ENCODE measurements around the gene MAGEC3.
"Not testable (repeated sequence)": the region's sequence is repeated elsewhere in the genome, so short reads cannot be mapped to it uniquely, and the experiment has no call there.

Gene MAGEC3, protein sequence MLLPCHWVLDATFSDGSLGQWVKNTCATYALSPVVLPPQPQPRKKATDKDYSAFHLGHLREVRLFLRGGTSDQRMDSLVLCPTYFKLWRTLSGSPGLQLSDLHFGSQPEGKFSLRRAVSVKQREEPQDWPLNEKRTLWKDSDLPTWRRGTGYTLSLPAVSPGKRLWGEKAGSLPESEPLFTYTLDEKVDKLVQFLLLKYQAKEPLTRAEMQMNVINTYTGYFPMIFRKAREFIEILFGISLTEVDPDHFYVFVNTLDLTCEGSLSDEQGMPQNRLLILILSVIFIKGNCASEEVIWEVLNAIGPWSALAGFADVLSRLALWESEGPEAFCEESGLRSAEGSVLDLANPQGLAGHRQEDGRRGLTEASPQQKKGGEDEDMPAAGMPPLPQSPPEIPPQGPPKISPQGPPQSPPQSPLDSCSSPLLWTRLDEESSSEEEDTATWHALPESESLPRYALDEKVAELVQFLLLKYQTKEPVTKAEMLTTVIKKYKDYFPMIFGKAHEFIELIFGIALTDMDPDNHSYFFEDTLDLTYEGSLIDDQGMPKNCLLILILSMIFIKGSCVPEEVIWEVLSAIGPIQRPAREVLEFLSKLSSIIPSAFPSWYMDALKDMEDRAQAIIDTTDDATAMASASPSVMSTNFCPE

DNA sequence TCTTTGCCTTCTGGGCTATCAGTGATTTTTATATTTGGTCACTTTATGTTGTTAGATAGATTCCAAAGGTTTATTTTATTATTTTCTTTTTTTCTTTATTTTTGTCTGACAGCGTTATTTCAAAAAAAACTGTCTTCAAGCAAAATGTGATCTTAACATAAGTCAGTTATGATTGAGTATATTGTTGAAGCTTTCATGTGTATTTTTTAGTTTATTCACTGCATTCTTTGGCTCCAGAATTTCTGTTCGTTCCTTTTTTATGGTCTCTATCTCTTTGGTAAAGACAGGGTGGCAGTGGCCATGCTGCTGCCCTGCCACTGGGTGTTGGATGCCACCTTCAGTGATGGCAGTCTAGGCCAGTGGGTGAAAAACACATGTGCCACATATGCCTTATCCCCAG lies at the start of gene MAGEC3:
Gene MAGEC3 (plus strand): TSS at position 301 of the 400 bp plus-strand sequence. CDS start 0 bp downstream, at position 301.
- DNase-seq (ENCODE audit: insufficient read length, low spot score) (no peak), FAIRE-seq (no peak)
- no peak for TF ChIP-seq POLR2A (IDR thresholded peaks at IDR 0.05; ENCODE audit: low read depth, low read length)

DNA sequence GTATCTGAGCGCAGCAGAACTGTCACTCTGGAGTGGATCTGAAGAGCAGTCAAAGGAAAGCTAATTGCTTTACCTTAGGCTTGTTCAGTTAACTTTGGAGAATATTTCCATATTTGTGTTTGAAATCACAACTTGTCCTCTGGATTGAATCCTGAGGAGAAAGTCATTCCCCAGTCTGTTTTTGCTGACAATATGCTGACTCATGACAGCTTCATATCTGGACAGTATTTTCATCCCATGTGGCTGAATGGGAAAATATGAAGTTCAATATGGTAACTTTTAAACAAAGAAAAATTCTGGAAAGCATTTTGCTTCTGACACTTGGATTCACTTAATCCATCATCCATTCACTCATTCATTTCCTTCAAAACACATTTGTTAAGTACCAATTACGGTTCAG lies 46.3 kb upstream of the MAGEC3 start:
- FAIRE-seq (peak; percentile 23), DNase-seq (ENCODE audit: insufficient read length, low spot score) (no peak)
- TF ChIP-seq POLR2A (IDR thresholded peaks at IDR 0.05; ENCODE audit: low read depth, low read length), result no peak

GRCh38 chrX:141811438-141811837 lies 26.7 kb upstream of the MAGEC3 start:
- no peak for FAIRE-seq
- no peak for DNase-seq (ENCODE audit: insufficient read length, low spot score)
- no peak for TF ChIP-seq POLR2A (IDR thresholded peaks at IDR 0.05; ENCODE audit: low read depth, low read length)

- DNase-seq (ENCODE audit: insufficient read length, low spot score) (no peak), FAIRE-seq (no peak)
- TF ChIP-seq POLR2A (IDR thresholded peaks at IDR 0.05; ENCODE audit: low read depth, low read length), result no peak
Measured at GRCh38 chrX:141814213-141814857, 23.8 kb upstream of the MAGEC3 start.

GRCh38 chrX:141815904-141816303 lies 22.2 kb upstream of the MAGEC3 start:
- DNase-seq (ENCODE audit: insufficient read length, low spot score) (no peak), FAIRE-seq (no peak)
- no peak for TF ChIP-seq POLR2A (IDR thresholded peaks at IDR 0.05; ENCODE audit: low read depth, low read length)

DNA sequence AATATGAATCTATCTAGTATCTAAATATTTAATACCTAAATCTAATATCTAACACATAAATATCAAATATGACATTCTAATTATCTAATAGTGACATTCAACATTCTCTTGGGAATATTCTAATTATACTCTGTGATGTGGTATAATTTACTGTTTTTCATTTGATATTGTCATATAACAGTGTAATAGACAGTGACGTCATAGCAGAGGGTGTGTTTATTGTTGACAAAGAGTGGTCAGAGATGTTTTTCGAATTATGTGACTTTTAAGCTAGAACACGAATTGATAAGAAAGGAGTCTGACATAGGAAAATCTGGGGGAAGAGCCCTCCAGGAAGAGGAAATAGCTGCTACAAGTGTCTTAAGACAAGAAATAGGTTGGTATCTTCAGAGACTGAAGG lies 5.9 kb upstream of the MAGEC3 start:
- FAIRE-seq, result no peak
- no peak for TF ChIP-seq POLR2A (IDR thresholded peaks at IDR 0.05; ENCODE audit: low read depth, low read length)

GRCh38 chrX:141839856-141840255 lies 1.7 kb downstream of the MAGEC3 start:
- no peak for FAIRE-seq
- DNase-seq (ENCODE audit: insufficient read length, low spot score), result no peak
- TF ChIP-seq POLR2A (IDR thresholded peaks at IDR 0.05; ENCODE audit: low read depth, low read length), result no peak

More for the DNA sequence above, 5.9 kb upstream of the MAGEC3 start:
- no peak for DNase-seq (ENCODE audit: insufficient read length, low spot score)

- FAIRE-seq, result no peak
- TF ChIP-seq POLR2A (IDR thresholded peaks at IDR 0.05; ENCODE audit: low read depth, low read length), result no peak
- no peak for DNase-seq (ENCODE audit: insufficient read length, low spot score)
Measured at GRCh38 chrX:141857479-141857878, 19.4 kb downstream of the MAGEC3 start.

DNA sequence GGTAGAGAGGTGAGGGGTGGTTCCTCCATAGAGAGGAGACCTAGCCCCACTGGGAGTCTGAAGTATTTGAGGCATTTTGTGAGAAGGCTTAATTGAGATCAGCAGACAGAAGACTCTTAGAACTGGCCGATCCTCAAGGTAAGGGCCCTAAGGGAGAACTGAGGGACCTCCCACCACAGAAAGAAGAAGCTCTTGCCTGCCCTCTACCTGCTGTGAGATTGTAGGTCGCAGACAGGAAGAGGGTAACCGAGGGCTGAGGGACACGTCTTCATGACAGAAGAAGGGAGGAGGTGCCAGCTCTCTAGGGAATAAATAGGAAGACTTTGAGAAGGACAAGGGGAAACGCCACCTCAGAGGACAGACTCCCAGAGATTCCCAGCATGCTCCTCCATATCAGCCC lies 41.5 kb downstream of the MAGEC3 start:
- no peak for TF ChIP-seq POLR2A (IDR thresholded peaks at IDR 0.05; ENCODE audit: low read depth, low read length)
- DNase-seq (ENCODE audit: insufficient read length, low spot score) (no peak), FAIRE-seq (no peak)

DNA sequence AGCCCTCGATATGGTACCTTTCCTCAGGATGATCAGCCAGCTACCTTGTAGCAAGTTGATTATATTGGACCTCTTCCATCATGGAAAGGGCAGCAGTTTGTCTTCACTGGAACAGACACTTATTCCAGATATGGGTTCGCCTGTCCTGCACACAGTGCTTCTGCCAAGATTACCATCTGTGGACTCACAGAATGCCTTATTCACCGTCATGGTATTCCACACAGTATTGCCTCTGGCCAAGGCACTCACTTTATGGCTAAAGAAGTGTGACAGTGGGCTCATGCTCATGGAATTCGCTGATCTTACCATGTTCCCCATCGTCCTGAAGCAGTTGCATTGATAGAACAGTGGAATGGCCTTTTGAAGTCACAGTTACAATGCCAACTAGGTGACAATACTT lies 50.7 kb downstream of the MAGEC3 start:
- FAIRE-seq; DNase-seq (ENCODE audit: insufficient read length, low spot score): not testable (repeated sequence)

DNA sequence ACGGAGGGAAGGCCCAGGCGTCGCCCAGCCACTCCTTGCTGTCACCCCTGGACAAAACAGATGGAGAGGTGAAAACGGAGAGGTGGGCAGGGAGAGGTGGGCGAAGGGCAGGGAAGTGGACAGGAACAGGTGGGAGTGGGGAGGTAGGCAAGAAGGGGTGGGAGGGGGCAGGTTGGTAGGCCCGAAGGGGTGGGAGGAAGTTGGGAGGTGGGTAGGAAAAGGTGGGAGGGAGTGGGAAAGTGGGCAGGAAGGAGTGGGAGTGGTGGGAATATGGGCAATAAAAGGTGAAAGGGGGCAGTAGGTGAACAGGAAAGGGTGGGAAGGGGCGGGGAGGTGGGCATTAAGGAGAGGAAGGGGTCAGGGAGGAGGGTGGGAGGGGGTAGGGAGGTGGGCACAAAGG lies 56.6 kb downstream of the MAGEC3 start:
- DNase-seq (ENCODE audit: insufficient read length, low spot score) (no peak), FAIRE-seq (no peak)
- TF ChIP-seq POLR2A (IDR thresholded peaks at IDR 0.05; ENCODE audit: low read depth, low read length), result no peak

GRCh38 chrX:141897690-141898089 lies 59.6 kb downstream of the MAGEC3 start:
- TF ChIP-seq POLR2A (IDR thresholded peaks at IDR 0.05; ENCODE audit: low read depth, low read length), result no peak
- DNase-seq (ENCODE audit: insufficient read length, low spot score) (no peak), FAIRE-seq (no peak)

GRCh38 chrX:141902366-141902765 lies 64.2 kb downstream of the MAGEC3 start:
- FAIRE-seq (no peak), DNase-seq (ENCODE audit: insufficient read length, low spot score) (no peak)
- no peak for TF ChIP-seq POLR2A (IDR thresholded peaks at IDR 0.05; ENCODE audit: low read depth, low read length)

GRCh38 chrX:141903400-141904155 lies 65.5 kb downstream of the MAGEC3 start, which contains the start of gene MAGEC1:
Gene MAGEC1, plus strand, starts transcription at chrX:141903894. Its CDS starts 1,179 bp downstream, at chrX:141905073.
- DNase-seq (ENCODE audit: insufficient read length, low spot score) (no peak), FAIRE-seq (no peak)
- TF ChIP-seq POLR2A (IDR thresholded peaks at IDR 0.05; ENCODE audit: low read depth, low read length), result no peak

Data from H54 (cell line).